Measurements from ENCODE around the gene ITGB8. TPM values are rescaled to one million over a fixed set of nuclear protein-coding genes. Genes with fewer than 3 reads are reported as not detected.

The ITGB8 gene
- total and polyA plus RNA-seq, 9 of the 15 experiments (the other 6 are each of a cell fraction or from before 2014, with no cell fraction given), result under 0.01 to 0.03 (median 0.02) TPM; not detected in 6

GRCh38 chr7:20351901-20352300 is 21.2 kb downstream of the ITGB8 start (continued):
- TF ChIP-seq SP2 (IDR thresholded peaks at IDR 0.05; ENCODE audit: extremely low read depth, low read depth, low read length, poor library complexity, severe bottlenecking) (no peak), ZC3H4 (CRISPR knock-in tag; IDR thresholded peaks at IDR 0.05; ENCODE audit: borderline replicate concordance) (no peak)

GRCh38 chr7:20352573-20353306 is 22.0 kb downstream of the ITGB8 start:
- H3K36me3 ChIP-seq (ENCODE audit: control insufficient read depth, insufficient read depth, low read length), result no peaks in the 10 kb centered on the region
- H3K79me2 ChIP-seq (ENCODE audit: control insufficient read depth, insufficient read depth, low read length), result no peaks in the 10 kb centered on the region
- CTCF ChIA-PET (ENCODE audit: low intra/inter-chr PET ratio), result no interaction called here
- H3K4me3 ChIP-seq, result no peak overlapping the region
- intact Hi-C loops (cut with micrococcal nuclease) (loop anchor here (5.0 kb wide), 1 partner anchor 85 kb away; no protein-coding TSS in a partner anchor), in situ Hi-C loops (cut with MboI) (no loop called here)
- WGBS (ENCODE audit: insufficient coverage, low coverage, missing lambda C conversion rate), result 1% methylated on average over 4 of the region's 4 CpGs
- no peaks in the 10 kb centered on the region for H3K9me1 ChIP-seq (ENCODE audit: control insufficient read depth, insufficient read depth, low read length)
- H3K9ac ChIP-seq (ENCODE audit: insufficient read depth in 1 of 2, low read depth in 2 of 2, low read length in 2 of 2), result no peak overlapping the region
- DNase-seq (ENCODE audit: extremely low read depth in 1 of 4, low spot score in 3 of 4) (no peak), FAIRE-seq (no peak), ATAC-seq (no peak)
- H2AFZ ChIP-seq (ENCODE audit: low read depth, low read length), result no peak overlapping the region
- no TSS peak for BruUV-seq (replicated peaks)
- H4K20me1 ChIP-seq (replicated peaks; ENCODE audit: control insufficient read depth, insufficient read depth, low read length), result no peaks in the 10 kb centered on the region
- H3K4me2 ChIP-seq (ENCODE audit: insufficient read depth, low read length), result no peak overlapping the region
- peaks cover 4 to 6% of the 10 kb centered on the region in 2 experiments; a peak in 1 of 5 replicates for H3K27me3 ChIP-seq (ENCODE audit: control insufficient read depth in 2 of 2, insufficient read depth in 2 of 2, low read length in 2 of 2)
- POLR2A ChIA-PET, result no interaction called here
- H3K9me3 ChIP-seq (replicated peaks; ENCODE audit: control insufficient read depth, insufficient read depth, low read depth, low read length), result no peaks in the 10 kb centered on the region
- TF ChIP-seq, protein P1, sequence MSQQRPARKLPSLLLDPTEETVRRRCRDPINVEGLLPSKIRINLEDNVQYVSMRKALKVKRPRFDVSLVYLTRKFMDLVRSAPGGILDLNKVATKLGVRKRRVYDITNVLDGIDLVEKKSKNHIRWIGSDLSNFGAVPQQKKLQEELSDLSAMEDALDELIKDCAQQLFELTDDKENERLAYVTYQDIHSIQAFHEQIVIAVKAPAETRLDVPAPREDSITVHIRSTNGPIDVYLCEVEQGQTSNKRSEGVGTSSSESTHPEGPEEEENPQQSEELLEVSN (IDR thresholded peaks at IDR 0.05; ENCODE audit: borderline replicate concordance in 1 of 2, extremely low read depth in 1 of 2, insufficient read depth in 1 of 2, insufficient read length in 1 of 2, low read depth in 1 of 2, low read length in 1 of 2, poor library complexity in 1 of 2, severe bottlenecking in 1 of 2), result no peak
- TF ChIP-seq MCM7 (IDR thresholded peaks at IDR 0.05), result no peak
- no peak for TF ChIP-seq ZNF668 (CRISPR knock-in tag; IDR thresholded peaks at IDR 0.05)
- TF ChIP-seq RBM15 (IDR thresholded peaks at IDR 0.05; ENCODE audit: insufficient read depth, low read length), result no peak
- no peak for TF ChIP-seq SMARCA5 (IDR thresholded peaks at IDR 0.05)
- no peak for TF ChIP-seq PTTG1 (tag; IDR thresholded peaks at IDR 0.05; ENCODE audit: low read depth)
- no peak for TF ChIP-seq GATAD2A (IDR thresholded peaks at IDR 0.05)
- TF ChIP-seq, protein P2, sequence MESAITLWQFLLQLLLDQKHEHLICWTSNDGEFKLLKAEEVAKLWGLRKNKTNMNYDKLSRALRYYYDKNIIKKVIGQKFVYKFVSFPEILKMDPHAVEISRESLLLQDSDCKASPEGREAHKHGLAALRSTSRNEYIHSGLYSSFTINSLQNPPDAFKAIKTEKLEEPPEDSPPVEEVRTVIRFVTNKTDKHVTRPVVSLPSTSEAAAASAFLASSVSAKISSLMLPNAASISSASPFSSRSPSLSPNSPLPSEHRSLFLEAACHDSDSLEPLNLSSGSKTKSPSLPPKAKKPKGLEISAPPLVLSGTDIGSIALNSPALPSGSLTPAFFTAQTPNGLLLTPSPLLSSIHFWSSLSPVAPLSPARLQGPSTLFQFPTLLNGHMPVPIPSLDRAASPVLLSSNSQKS (CRISPR knock-in tag; IDR thresholded peaks at IDR 0.05), result no peak
- no peak for TF ChIP-seq SREBF1 (IDR thresholded peaks at IDR 0.05; ENCODE audit: borderline replicate concordance, low read depth, low read length)
- TF ChIP-seq, protein P3, sequence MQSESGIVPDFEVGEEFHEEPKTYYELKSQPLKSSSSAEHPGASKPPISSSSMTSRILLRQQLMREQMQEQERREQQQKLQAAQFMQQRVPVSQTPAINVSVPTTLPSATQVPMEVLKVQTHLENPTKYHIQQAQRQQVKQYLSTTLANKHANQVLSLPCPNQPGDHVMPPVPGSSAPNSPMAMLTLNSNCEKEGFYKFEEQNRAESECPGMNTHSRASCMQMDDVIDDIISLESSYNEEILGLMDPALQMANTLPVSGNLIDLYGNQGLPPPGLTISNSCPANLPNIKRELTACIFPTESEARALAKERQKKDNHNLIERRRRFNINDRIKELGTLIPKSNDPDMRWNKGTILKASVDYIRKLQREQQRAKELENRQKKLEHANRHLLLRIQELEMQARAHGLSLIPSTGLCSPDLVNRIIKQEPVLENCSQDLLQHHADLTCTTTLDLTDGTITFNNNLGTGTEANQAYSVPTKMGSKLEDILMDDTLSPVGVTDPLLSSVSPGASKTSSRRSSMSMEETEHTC (IDR thresholded peaks at IDR 0.05), result no peak
- TF ChIP-seq ZNF224 (CRISPR knock-in tag; IDR thresholded peaks at IDR 0.05), result no peak
- no peaks in the 10 kb centered on the region for H3K4me1 ChIP-seq (replicated peaks in 1 of 2; ENCODE audit: control insufficient read depth in 2 of 2, insufficient read depth in 2 of 2, low read length in 2 of 2)
- H3K27ac ChIP-seq (ENCODE audit: extremely low read depth, low read depth, low read length), result no peak overlapping the region
